ENCODE results near the gene DRICH1. TPM values are rescaled to one million over a fixed set of nuclear protein-coding genes. Genes with fewer than 3 reads are reported as not detected.
A peak's percentile ranks its signal among the peaks of the same experiment; 100 is the strongest.

The DRICH1 gene
- total and polyA plus RNA-seq, 2 of the 13 experiments (the other 11 are each of a cell fraction or from before 2014, with no cell fraction given) = 0.22 to 0.66 TPM

- TF ChIP-seq NR0B2 (CRISPR knock-in tag; IDR thresholded peaks at IDR 0.05) = no peak
Measured at GRCh38 chr22:23609983-23610781, 21.9 kb downstream of the DRICH1 start (continued).

- in situ Hi-C loops (cut with HindIII; ENCODE audit: extremely low pct_ligation_motif_present, low pct_unique_long_range_greater_than_20kb) (loop anchor here (25.0 kb wide), 1 partner anchor 229 kb away; the partner anchor contains the start of gene DERL3), intact Hi-C loops (cut with micrococcal nuclease; ENCODE audit: unreplicated experiment) (no loop called here)
- no peaks in the 10 kb centered on the region for H3K79me2 ChIP-seq (ENCODE audit: insufficient read depth, low read length)
- ATAC-seq = peak; percentile 12; the same call in 2 of the 3 replicates
- ChIA-PET POLR2A (no interaction called here), CTCF (ENCODE audit: low intra/inter-chr PET ratio, low total read pairs) (no interaction called here)
- H3K4me1 ChIP-seq (ENCODE audit: insufficient read depth, low read length) = peaks cover 29% of the 10 kb centered on the region
- no peak overlapping the region for H3K9ac ChIP-seq (ENCODE audit: insufficient read depth, low read depth, low read length)
- H3K4me2 ChIP-seq (ENCODE audit: low read depth, low read length) = no peak overlapping the region
- FAIRE-seq = no peak
- DNase-seq (ENCODE audit: low spot score) = no peak
- 60% methylated on average over 1 of the region's 6 CpGs for WGBS (ENCODE audit: low lambda C conversion rate)
- no peaks in the 10 kb centered on the region for H4K20me1 ChIP-seq (ENCODE audit: insufficient read depth, low read length)
- no peak overlapping the region for H2AFZ ChIP-seq (ENCODE audit: low read length)
- no peaks in the 10 kb centered on the region for H3K9me3 ChIP-seq (ENCODE audit: low read length)
- BruUV-seq (replicated peaks) = no TSS peak
- H3K27ac ChIP-seq (ENCODE audit: extremely low read length, insufficient read depth, low read length) = no peak overlapping the region
- H3K27me3 ChIP-seq (ENCODE audit: control insufficient read depth in 1 of 2, insufficient read depth in 2 of 2, low read length in 2 of 2) = no peaks in the 10 kb centered on the region
- H3K36me3 ChIP-seq (replicated peaks in 1 of 2; ENCODE audit: control insufficient read depth in 1 of 2, insufficient read depth in 2 of 2, low read length in 2 of 2) = no peaks in the 10 kb centered on the region
- no peak overlapping the region for H3K4me3 ChIP-seq (replicated peaks in 1 of 3; ENCODE audit: insufficient read depth in 1 of 3, low read depth in 2 of 3, low read length in 3 of 3)
- no peak for TF ChIP-seq PREB (CRISPR knock-in tag; IDR thresholded peaks at IDR 0.05)
- no peak for TF ChIP-seq DMTF1 (CRISPR knock-in tag; IDR thresholded peaks at IDR 0.05)
- no peak for TF ChIP-seq ZBTB10 (CRISPR knock-in tag; IDR thresholded peaks at IDR 0.05; ENCODE audit: borderline replicate concordance)
- no peak for TF ChIP-seq TFAP4 (IDR thresholded peaks at IDR 0.05; ENCODE audit: borderline replicate concordance, low read depth)
- no peak for TF ChIP-seq ZBED4 (CRISPR knock-in tag; IDR thresholded peaks at IDR 0.05; ENCODE audit: borderline replicate concordance)
- no peak for TF ChIP-seq RCOR2 (CRISPR knock-in tag; IDR thresholded peaks at IDR 0.05)
- TF ChIP-seq ZNF576 (CRISPR knock-in tag; IDR thresholded peaks at IDR 0.05) = no peak
Measured at GRCh38 chr22:23608583-23608982, 23.5 kb downstream of the DRICH1 start.
